HCT116 (cell line): ENCODE results near the gene WDPCP. TPM values are rescaled to one million over a fixed set of nuclear protein-coding genes. Genes with fewer than 3 reads are reported as not detected.

ENCODE experiments used
- ATAC-seq: fragments of 200-7000 bp; cut with Tn5 transposase; 2 replicates; pipeline ENCODE4 v1.9.1; 2020; ENCODE audit warnings: mild to moderate bottlenecking, moderate library complexity
- BruUV-seq: library from RNA; stranded (reverse); fragments of 400-500 nt; replicated peaks from 2 replicates; lab custom pipeline; 2021; lab: Mats Ljungman, UMichigan
- CTCF ChIA-PET: fragments of 300-600 bp; sonication (Branson Sonifier 250); formaldehyde crosslinking; loops from one replicate; lab custom pipeline; 2021; ENCODE audit warnings: antibody characterized with exemption; lab: Charles Lee
- POLR2A ChIA-PET: fragments of 300-600, 350-600 bp; sonication (Branson Sonifier 250); formaldehyde crosslinking; loops from one replicate; lab custom pipeline; 2021; ENCODE audit warnings: antibody characterized with exemption; lab: Charles Lee
- RAD21 ChIA-PET, 2 experiments: fragments of 300-600 bp; sonication (Branson Sonifier 250); formaldehyde crosslinking; loops; one replicate each; lab custom pipeline; 2023; ENCODE audit warnings: low total read pairs in 2 of 2; ENCODE audit not compliant: uncharacterized antibody in 2 of 2, unreplicated experiment in 2 of 2, low non-redundant PET in 1 of 2; lab: Charles Lee
- DNase-seq: peaks from one replicate; pipeline ENCODE4 v3.0.0-alpha.2; 2010; ENCODE audit warnings: low read depth, low spot score
- H2AFZ ChIP-seq: fragments of 200-600 bp; shearing (Covaris generic), sonication (generic); 2 replicates; pipeline ENCODE4 v1.6.1; 2017; ENCODE audit warnings: low read depth, mixed run types, mixed read lengths, antibody characterized with exemption, low read length; ENCODE audit not compliant: poor library complexity, severe bottlenecking
- H3K27ac ChIP-seq: 2 replicates; pipeline ENCODE4 v1.5.1; 2012; ENCODE audit warnings: low read depth, low read length
- H3K27me3 ChIP-seq: fragments of 200-600 bp; sonication (generic); 2 replicates; pipeline ENCODE4 v1.6.1; 2016; ENCODE audit warnings: mixed run types, low read length, mixed read lengths; ENCODE audit not compliant: insufficient read depth
- H3K36me3 ChIP-seq, 2 experiments: fragments of 200-500 bp in 1 of 2; fragments of 200-600 bp in 1 of 2; sonication (Bioruptor generic) in 1 of 2; sonication (generic) in 1 of 2; 2 replicates each; pipeline versions ENCODE4 v1.5.1 to v1.6.1; 2014 to 2016; ENCODE audit warnings: low read length in 2 of 2, inconsistent platforms in 1 of 2, mixed read lengths in 1 of 2, mixed run types in 1 of 2; ENCODE audit not compliant: insufficient read depth in 2 of 2, control insufficient read depth in 1 of 2
- H3K4me1 ChIP-seq, 2 experiments: fragments of 200-600 bp in 1 of 2; sonication (generic) in 1 of 2; 2 replicates each; pipeline versions ENCODE4 v1.5.1 to v1.6.1; 2012 to 2017; ENCODE audit warnings: low read length in 2 of 2, inconsistent platforms in 1 of 2, mild to moderate bottlenecking in 1 of 2, mixed read lengths in 1 of 2, mixed run types in 1 of 2, moderate library complexity in 1 of 2; ENCODE audit not compliant: insufficient read depth in 2 of 2, control insufficient read depth in 1 of 2
- H3K4me2 ChIP-seq: fragments of 200-600 bp; sonication (generic); 2 replicates; pipeline ENCODE4 v1.6.1; 2017; ENCODE audit warnings: mixed run types, low read length, mixed read lengths
- H3K4me3 ChIP-seq, 2 experiments: fragments of 200-600 bp in 1 of 2; sonication (generic) in 1 of 2; replicated peaks in 1 of 2; 2 replicates each; pipeline ENCODE4 v1.5.1; 2011 to 2016; ENCODE audit warnings: low read length in 2 of 2, control low read depth in 1 of 2, low read depth in 1 of 2, mild to moderate bottlenecking in 1 of 2, mixed read lengths in 1 of 2, mixed run types in 1 of 2
- H3K79me2 ChIP-seq: fragments of 200-600 bp; sonication (generic); 2 replicates; pipeline ENCODE4 v1.6.1; 2017; ENCODE audit warnings: mild to moderate bottlenecking, mixed run types, low read length, moderate library complexity, mixed read lengths; ENCODE audit not compliant: insufficient read depth
- H3K9ac ChIP-seq: fragments of 200-600 bp; sonication (generic); 2 replicates; pipeline ENCODE4 v1.6.1; 2016; ENCODE audit warnings: low read length, mixed read lengths
- H3K9me2 ChIP-seq: fragments of 200-600 bp; sonication (generic), shearing (Covaris generic); 2 replicates; pipeline ENCODE4 v1.6.1; 2017; ENCODE audit warnings: mixed run types, mild to moderate bottlenecking, moderate library complexity; ENCODE audit not compliant: insufficient read depth
- H3K9me3 ChIP-seq, 2 experiments: fragments of 200-500 bp in 1 of 2; fragments of 200-600 bp in 1 of 2; sonication (Bioruptor generic) in 1 of 2; sonication (generic) in 1 of 2; 2 replicates each; pipeline ENCODE4 v1.6.1; 2014 to 2017; ENCODE audit warnings: low read length in 2 of 2, mixed read lengths in 2 of 2, inconsistent platforms in 1 of 2, low read depth in 1 of 2, mild to moderate bottlenecking in 1 of 2, mixed run types in 1 of 2, moderate library complexity in 1 of 2; ENCODE audit not compliant: control insufficient read depth in 1 of 2, insufficient read depth in 1 of 2
- H4K20me1 ChIP-seq: fragments of 200-600 bp; sonication (generic), shearing (Covaris generic); 2 replicates; pipeline ENCODE4 v1.6.1; 2017; ENCODE audit warnings: mixed run types, mild to moderate bottlenecking, moderate library complexity; ENCODE audit not compliant: insufficient read depth
- ATF3 ChIP-seq: IDR thresholded peaks from 2 replicates; pipeline ENCODE4 v1.6.1; 2012
- CEBPB ChIP-seq: IDR thresholded peaks from 2 replicates; pipeline ENCODE4 v1.6.1; 2012; ENCODE audit warnings: low read depth
- CTCF ChIP-seq, 3 experiments: fragments of 200-600 bp in 1 of 3; sonication (generic) in 1 of 3; IDR thresholded peaks in 2 of 3; conservative IDR thresholded peaks in 1 of 3; 2 replicates each; pipeline ENCODE4 v1.5.1; 2012 to 2017; ENCODE audit warnings: low read depth in 2 of 3, low read length in 2 of 3, antibody characterized with exemption in 1 of 3, borderline replicate concordance in 1 of 3, control low read depth in 1 of 3, mild to moderate bottlenecking in 1 of 3, mixed read lengths in 1 of 3, mixed run types in 1 of 3, moderate library complexity in 1 of 3; ENCODE audit not compliant: insufficient read depth in 1 of 3
- ELF1 ChIP-seq: IDR thresholded peaks from 2 replicates; pipeline ENCODE4 v1.6.1; 2012; ENCODE audit warnings: low read depth, borderline replicate concordance
- EZH2 ChIP-seq: fragments of 200-600 bp; sonication (generic); IDR thresholded peaks from 2 replicates; pipeline ENCODE4 v1.6.1; 2017; ENCODE audit warnings: antibody characterized with exemption, mixed run types
- EZH2phosphoT487 ChIP-seq: fragments of 200-600 bp; IDR thresholded peaks from 2 replicates; pipeline ENCODE4 v1.6.1; 2018; ENCODE audit warnings: antibody characterized with exemption, borderline replicate concordance
- FOSL1 ChIP-seq: IDR thresholded peaks from 2 replicates; pipeline ENCODE4 v1.6.1; 2012; ENCODE audit warnings: low read depth
- JUND ChIP-seq: IDR thresholded peaks from 2 replicates; pipeline ENCODE4 v1.6.1; 2012
- MAX ChIP-seq: IDR thresholded peaks from 2 replicates; pipeline ENCODE4 v1.6.1; 2012
- POLR2AphosphoS5 ChIP-seq: IDR thresholded peaks from 2 replicates; pipeline ENCODE4 v1.6.1; 2011; ENCODE audit warnings: mild to moderate bottlenecking, low read depth, low read length, moderate library complexity
- RAD21 ChIP-seq: IDR thresholded peaks from 2 replicates; pipeline ENCODE4 v1.6.1; 2012; ENCODE audit warnings: low read depth, mild to moderate bottlenecking
- REST ChIP-seq: IDR thresholded peaks from 2 replicates; pipeline ENCODE4 v1.6.1; 2012; ENCODE audit warnings: low read depth
- SIN3A ChIP-seq: IDR thresholded peaks from 2 replicates; pipeline ENCODE4 v1.6.1; 2012; ENCODE audit warnings: low read depth
- SP1 ChIP-seq: IDR thresholded peaks from 2 replicates; pipeline ENCODE4 v1.6.1; 2012; ENCODE audit warnings: low read depth
- SRF ChIP-seq: IDR thresholded peaks from 2 replicates; pipeline ENCODE4 v1.6.1; 2012; ENCODE audit warnings: low read depth
- TCF7L2 ChIP-seq: IDR thresholded peaks from 2 replicates; pipeline ENCODE4 v1.7.0; 2011; ENCODE audit warnings: borderline replicate concordance, inconsistent platforms; ENCODE audit not compliant: insufficient read depth, insufficient read length; ENCODE audit errors: extremely low read depth
- YY1 ChIP-seq: IDR thresholded peaks from 2 replicates; pipeline ENCODE4 v1.6.1; 2011; ENCODE audit warnings: low read length, low read depth, moderate library complexity, mild to moderate bottlenecking; ENCODE audit not compliant: insufficient replicate concordance; ENCODE audit errors: extremely low read depth
- ZBTB33 ChIP-seq: IDR thresholded peaks from 2 replicates; pipeline ENCODE4 v1.6.1; 2011; ENCODE audit warnings: mild to moderate bottlenecking, low read length, moderate library complexity; ENCODE audit not compliant: insufficient replicate concordance; ENCODE audit errors: extremely low read depth
- ZNF274 ChIP-seq: fragments of 200-500 bp; sonication (Bioruptor generic); IDR thresholded peaks from 2 replicates; pipeline ENCODE4 v1.6.1; 2014; ENCODE audit warnings: mild to moderate bottlenecking, low read depth, low read length, inconsistent platforms
- intact Hi-C: fragments of 100-400 bp; cut with micrococcal nuclease; formaldehyde crosslinking; loops from 2 replicates; pipeline ENCODE4 v1.10.0; 2022
- total RNA-seq: library from RNA; stranded (reverse); gene quantifications from one replicate; pipeline ENCODE4 v1.2.1, GENCODE V29; 2021; ENCODE audit not compliant: unreplicated experiment

Gene WDPCP
- total RNA-seq, 1 experiment from 2014 or later: 4.1 TPM

- H3K4me3 ChIP-seq: no peak overlapping the region
- DNase-seq: no peak
- BruUV-seq: no TSS peak
- POLR2A ChIA-PET: no interaction called here
- no peaks in the 10 kb centered on the region for H3K27me3 ChIP-seq
- no peaks in the 10 kb centered on the region for H3K9me2 ChIP-seq
- H3K27ac ChIP-seq: no peak overlapping the region
- TF ChIP-seq EZH2phosphoT487 (no peak), SRF (no peak), ELF1 (no peak), JUND (no peak), MAX (no peak), YY1 (no peak), CTCF (IDR thresholded peaks at IDR 0.05 in 2 of 3, conservative IDR thresholded peaks at IDR 0.05 in 1 of 3; ENCODE audit: borderline replicate concordance in 1 of 3, insufficient read depth in 1 of 3, low read depth in 2 of 3, low read length in 2 of 3) (no peak), POLR2AphosphoS5 (no peak), RAD21 (no peak), FOSL1 (no peak), TCF7L2 (no peak), ZNF274 (no peak), ATF3 (no peak), EZH2 (no peak), ZBTB33 (no peak), SP1 (no peak), CEBPB (no peak), REST (no peak), SIN3A (no peak)
- TF ChIP-seq, all 23 proteins: peak for 0
- H3K9ac ChIP-seq: no peak overlapping the region
- H2AFZ ChIP-seq: no peak overlapping the region
- H3K4me1 ChIP-seq: no peaks in the 10 kb centered on the region
- H3K36me3 ChIP-seq: no peaks in the 10 kb centered on the region
- H4K20me1 ChIP-seq: no peaks in the 10 kb centered on the region
- no peak for ATAC-seq
- H3K79me2 ChIP-seq: no peaks in the 10 kb centered on the region
- CTCF ChIA-PET: no interaction called here
- intact Hi-C loops: no loop called here
- H3K4me2 ChIP-seq: no peak overlapping the region
- H3K9me3 ChIP-seq: no peaks in the 10 kb centered on the region
- RAD21 ChIA-PET: no interaction called here
Measured at GRCh38 chr2:63440612-63441011, 147.7 kb downstream of the WDPCP start.
